ENCODE results near the gene GPC6.

GPC6 gene

DNA sequence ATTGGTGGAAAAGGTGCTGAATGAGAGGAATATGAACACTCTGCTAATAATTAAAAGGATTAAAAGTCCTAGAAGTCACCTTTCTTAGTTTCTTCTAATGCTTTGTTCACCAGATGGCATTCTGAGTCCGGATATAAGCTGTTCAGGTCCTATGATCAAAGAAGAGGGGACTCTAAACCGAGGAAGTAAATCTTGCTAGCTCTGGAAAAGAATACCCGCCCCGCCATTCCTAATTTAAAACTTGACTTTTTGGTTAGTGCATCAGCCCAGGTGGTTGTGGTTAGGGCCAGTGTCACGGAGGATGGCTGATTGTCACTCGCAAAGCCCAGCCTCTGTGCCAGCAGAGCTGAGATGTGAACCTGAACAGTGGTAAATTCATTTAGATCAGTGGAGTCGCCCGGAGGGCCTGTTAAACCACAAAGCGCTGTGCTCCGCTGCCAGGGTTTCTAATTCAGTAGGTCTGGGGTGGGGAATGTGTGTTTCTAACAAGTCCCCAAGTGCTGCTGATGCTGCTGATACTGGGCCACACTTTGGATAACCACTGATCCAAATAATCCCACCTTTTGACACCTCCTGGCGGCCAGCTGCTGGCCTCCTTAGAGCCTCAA is 827.5 kb downstream of the GPC6 start (continued):
- TF ChIP-seq, protein P1, sequence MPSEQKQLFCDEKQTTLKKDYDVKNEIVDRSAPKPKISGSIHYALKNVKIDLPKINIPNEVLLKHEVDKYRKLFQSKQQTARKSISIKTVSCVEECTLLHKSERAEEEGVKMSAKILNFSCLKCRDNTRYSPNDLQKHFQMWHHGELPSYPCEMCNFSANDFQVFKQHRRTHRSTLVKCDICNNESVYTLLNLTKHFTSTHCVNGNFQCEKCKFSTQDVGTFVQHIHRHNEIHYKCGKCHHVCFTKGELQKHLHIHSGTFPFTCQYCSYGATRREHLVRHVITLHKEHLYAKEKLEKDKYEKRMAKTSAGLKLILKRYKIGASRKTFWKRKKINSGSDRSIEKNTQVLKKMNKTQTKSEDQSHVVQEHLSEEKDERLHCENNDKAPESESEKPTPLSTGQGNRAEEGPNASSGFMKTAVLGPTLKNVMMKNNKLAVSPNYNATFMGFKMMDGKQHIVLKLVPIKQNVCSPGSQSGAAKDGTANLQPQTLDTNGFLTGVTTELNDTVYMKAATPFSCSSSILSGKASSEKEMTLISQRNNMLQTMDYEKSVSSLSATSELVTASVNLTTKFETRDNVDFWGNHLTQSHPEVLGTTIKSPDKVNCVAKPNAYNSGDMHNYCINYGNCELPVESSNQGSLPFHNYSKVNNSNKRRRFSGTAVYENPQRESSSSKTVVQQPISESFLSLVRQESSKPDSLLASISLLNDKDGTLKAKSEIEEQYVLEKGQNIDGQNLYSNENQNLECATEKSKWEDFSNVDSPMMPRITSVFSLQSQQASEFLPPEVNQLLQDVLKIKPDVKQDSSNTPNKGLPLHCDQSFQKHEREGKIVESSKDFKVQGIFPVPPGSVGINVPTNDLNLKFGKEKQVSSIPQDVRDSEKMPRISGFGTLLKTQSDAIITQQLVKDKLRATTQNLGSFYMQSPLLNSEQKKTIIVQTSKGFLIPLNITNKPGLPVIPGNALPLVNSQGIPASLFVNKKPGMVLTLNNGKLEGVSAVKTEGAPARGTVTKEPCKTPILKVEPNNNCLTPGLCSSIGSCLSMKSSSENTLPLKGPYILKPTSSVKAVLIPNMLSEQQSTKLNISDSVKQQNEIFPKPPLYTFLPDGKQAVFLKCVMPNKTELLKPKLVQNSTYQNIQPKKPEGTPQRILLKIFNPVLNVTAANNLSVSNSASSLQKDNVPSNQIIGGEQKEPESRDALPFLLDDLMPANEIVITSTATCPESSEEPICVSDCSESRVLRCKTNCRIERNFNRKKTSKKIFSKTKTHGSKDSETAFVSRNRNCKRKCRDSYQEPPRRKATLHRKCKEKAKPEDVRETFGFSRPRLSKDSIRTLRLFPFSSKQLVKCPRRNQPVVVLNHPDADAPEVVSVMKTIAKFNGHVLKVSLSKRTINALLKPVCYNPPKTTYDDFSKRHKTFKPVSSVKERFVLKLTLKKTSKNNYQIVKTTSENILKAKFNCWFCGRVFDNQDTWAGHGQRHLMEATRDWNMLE (tag by site-specific recombination; conservative IDR thresholded peaks at IDR 0.05; ENCODE audit: low read depth), result no peak
- TF ChIP-seq, protein P2, sequence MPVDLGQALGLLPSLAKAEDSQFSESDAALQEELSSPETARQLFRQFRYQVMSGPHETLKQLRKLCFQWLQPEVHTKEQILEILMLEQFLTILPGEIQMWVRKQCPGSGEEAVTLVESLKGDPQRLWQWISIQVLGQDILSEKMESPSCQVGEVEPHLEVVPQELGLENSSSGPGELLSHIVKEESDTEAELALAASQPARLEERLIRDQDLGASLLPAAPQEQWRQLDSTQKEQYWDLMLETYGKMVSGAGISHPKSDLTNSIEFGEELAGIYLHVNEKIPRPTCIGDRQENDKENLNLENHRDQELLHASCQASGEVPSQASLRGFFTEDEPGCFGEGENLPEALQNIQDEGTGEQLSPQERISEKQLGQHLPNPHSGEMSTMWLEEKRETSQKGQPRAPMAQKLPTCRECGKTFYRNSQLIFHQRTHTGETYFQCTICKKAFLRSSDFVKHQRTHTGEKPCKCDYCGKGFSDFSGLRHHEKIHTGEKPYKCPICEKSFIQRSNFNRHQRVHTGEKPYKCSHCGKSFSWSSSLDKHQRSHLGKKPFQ (tag by site-specific recombination; IDR thresholded peaks at IDR 0.05), result no peak
- TF ChIP-seq ZNF416 (tag by site-specific recombination; IDR thresholded peaks at IDR 0.05) (no peak), ZNF174 (tag by site-specific recombination; IDR thresholded peaks at IDR 0.05) (no peak), ZNF132 (tag by site-specific recombination; IDR thresholded peaks at IDR 0.05; ENCODE audit: borderline replicate concordance) (no peak), ZSCAN30 (tag by site-specific recombination; IDR thresholded peaks at IDR 0.05) (no peak)
- TF ChIP-seq, protein P3, sequence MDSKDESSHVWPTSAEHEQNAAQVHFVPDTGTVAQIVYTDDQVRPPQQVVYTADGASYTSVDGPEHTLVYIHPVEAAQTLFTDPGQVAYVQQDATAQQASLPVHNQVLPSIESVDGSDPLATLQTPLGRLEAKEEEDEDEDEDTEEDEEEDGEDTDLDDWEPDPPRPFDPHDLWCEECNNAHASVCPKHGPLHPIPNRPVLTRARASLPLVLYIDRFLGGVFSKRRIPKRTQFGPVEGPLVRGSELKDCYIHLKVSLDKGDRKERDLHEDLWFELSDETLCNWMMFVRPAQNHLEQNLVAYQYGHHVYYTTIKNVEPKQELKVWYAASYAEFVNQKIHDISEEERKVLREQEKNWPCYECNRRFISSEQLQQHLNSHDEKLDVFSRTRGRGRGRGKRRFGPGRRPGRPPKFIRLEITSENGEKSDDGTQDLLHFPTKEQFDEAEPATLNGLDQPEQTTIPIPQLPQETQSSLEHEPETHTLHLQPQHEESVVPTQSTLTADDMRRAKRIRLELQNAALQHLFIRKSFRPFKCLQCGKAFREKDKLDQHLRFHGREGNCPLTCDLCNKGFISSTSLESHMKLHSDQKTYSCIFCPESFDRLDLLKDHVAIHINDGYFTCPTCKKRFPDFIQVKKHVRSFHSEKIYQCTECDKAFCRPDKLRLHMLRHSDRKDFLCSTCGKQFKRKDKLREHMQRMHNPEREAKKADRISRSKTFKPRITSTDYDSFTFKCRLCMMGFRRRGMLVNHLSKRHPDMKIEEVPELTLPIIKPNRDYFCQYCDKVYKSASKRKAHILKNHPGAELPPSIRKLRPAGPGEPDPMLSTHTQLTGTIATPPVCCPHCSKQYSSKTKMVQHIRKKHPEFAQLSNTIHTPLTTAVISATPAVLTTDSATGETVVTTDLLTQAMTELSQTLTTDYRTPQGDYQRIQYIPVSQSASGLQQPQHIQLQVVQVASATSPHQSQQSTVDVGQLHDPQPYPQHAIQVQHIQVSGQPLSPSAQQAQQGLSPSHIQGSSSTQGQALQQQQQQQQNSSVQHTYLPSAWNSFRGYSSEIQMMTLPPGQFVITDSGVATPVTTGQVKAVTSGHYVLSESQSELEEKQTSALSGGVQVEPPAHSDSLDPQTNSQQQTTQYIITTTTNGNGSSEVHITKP (tag by site-specific recombination; IDR thresholded peaks at IDR 0.05), result no peak

DNA sequence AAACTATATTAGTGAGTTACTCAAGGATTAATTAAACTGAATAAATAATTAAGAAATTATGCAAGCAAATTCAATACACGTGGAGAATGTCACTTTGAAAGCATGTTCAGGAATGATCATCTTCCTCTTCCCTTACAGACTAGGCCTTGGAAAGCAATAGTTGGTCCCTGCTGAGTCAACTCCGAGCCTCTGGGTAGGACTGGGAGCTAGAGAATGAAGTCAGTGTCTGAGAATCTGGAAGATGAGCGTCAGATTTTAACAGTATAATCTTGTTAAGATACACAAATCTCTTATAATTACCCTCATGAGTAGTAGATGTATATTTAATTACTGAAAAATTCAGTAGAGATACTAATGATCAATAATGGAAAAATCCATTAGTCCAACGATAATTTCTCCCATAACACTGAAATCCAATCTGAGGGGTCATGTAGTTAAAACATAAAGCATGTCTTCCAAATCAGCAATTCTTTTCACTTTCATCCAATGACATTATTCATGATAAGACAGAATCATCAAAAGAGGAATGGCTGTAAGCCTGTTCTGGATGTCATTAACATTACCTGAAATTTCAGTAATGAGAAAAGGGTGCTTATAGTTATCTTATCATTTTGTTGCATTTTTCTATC is 829.9 kb downstream of the GPC6 start:
- ChIA-PET CTCF (no interaction called here), POLR2A (no interaction called here)
- TF ChIP-seq, protein P4, sequence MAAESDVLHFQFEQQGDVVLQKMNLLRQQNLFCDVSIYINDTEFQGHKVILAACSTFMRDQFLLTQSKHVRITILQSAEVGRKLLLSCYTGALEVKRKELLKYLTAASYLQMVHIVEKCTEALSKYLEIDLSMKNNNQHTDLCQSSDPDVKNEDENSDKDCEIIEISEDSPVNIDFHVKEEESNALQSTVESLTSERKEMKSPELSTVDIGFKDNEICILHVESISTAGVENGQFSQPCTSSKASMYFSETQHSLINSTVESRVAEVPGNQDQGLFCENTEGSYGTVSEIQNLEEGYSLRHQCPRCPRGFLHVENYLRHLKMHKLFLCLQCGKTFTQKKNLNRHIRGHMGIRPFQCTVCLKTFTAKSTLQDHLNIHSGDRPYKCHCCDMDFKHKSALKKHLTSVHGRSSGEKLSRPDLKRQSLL (tag by site-specific recombination; IDR thresholded peaks at IDR 0.05), result no peak
- no peak for TF ChIP-seq ZNF560 (tag by site-specific recombination; IDR thresholded peaks at IDR 0.05; ENCODE audit: borderline replicate concordance)
- H3K4me1 ChIP-seq (ENCODE audit: control insufficient read depth, insufficient read depth, low read length), result no peaks in the 10 kb centered on the region
- no peaks in the 10 kb centered on the region for H3K9me3 ChIP-seq (ENCODE audit: control insufficient read depth, insufficient read depth, low read depth, low read length)
- no peak overlapping the region for H3K27ac ChIP-seq (ENCODE audit: extremely low read depth, low read depth, low read length)
- no peaks in the 10 kb centered on the region for H3K36me3 ChIP-seq (ENCODE audit: control insufficient read depth in 2 of 2, insufficient read depth in 1 of 2, low read length in 2 of 2)
- no peak overlapping the region for H3K4me3 ChIP-seq (ENCODE audit: low read depth, low read length)
